Neural cell (in vitro differentiated cells): ENCODE measurements around the gene USP3. TPM values are rescaled to one million over a fixed set of nuclear protein-coding genes. Genes with fewer than 3 reads are reported as not detected.

Experiments used
- H2AFZ ChIP-seq: fragments of 200-600, 300-800 bp; sonication (generic), shearing (Covaris generic); 2 replicates; pipeline ENCODE4 v1.6.0; 2014; ENCODE audit warnings: low read depth, mild to moderate bottlenecking, antibody characterized with exemption, low read length, moderate library complexity
- H3F3A ChIP-seq: fragments of 200-600 bp; shearing (Covaris generic); 2 replicates; pipeline ENCODE4 v1.6.1; 2016; ENCODE audit warnings: mild to moderate bottlenecking, moderate library complexity, mixed read lengths, antibody characterized with exemption, low read length; ENCODE audit not compliant: insufficient read depth, poor library complexity, severe bottlenecking
- H3K27ac ChIP-seq: fragments of 200-600, 300-800 bp; sonication (generic), shearing (Covaris generic); 2 replicates; pipeline ENCODE4 v1.5.1; 2014; ENCODE audit warnings: mild to moderate bottlenecking, low read length, moderate library complexity
- H3K27me3 ChIP-seq: fragments of 300-800, 200-600 bp; sonication (generic), shearing (Covaris generic); 2 replicates; pipeline ENCODE4 v1.6.0; 2014; ENCODE audit warnings: mild to moderate bottlenecking, low read depth, low read length, moderate library complexity; ENCODE audit not compliant: insufficient read depth
- H3K36me3 ChIP-seq: fragments of 300-800, 200-600 bp; sonication (generic), shearing (Covaris generic); 2 replicates; pipeline ENCODE4 v1.5.1; 2014; ENCODE audit warnings: mild to moderate bottlenecking, antibody characterized with exemption, low read length, moderate library complexity; ENCODE audit not compliant: insufficient read depth
- H3K4me2 ChIP-seq: fragments of 300-800, 200-600 bp; sonication (generic), shearing (Covaris generic); 2 replicates; pipeline ENCODE4 v1.6.0; 2014; ENCODE audit warnings: mild to moderate bottlenecking, low read length
- H3K4me3 ChIP-seq: fragments of 300-800, 200-600 bp; sonication (generic), shearing (Covaris generic); 2 replicates; pipeline ENCODE4 v1.5.1; 2014; ENCODE audit warnings: mild to moderate bottlenecking, low read length, moderate library complexity
- H3K79me2 ChIP-seq: fragments of 200-600 bp; shearing (Covaris generic); replicated peaks from 2 replicates; pipeline ENCODE4 v1.6.0; 2014; ENCODE audit warnings: mild to moderate bottlenecking, low read length, moderate library complexity; ENCODE audit not compliant: insufficient read depth
- H3K9ac ChIP-seq: fragments of 300-800, 200-600 bp; sonication (generic), shearing (Covaris generic); 2 replicates; pipeline ENCODE4 v1.6.1; 2016; ENCODE audit warnings: mild to moderate bottlenecking, low read length, mixed read lengths
- H3K9me2 ChIP-seq: fragments of 200-600 bp; shearing (Covaris generic); 2 replicates; pipeline ENCODE4 v1.6.1; 2016; ENCODE audit warnings: mild to moderate bottlenecking, low read length, mixed read lengths; ENCODE audit not compliant: insufficient read depth
- H3K9me3 ChIP-seq: fragments of 200-600, 300-800 bp; sonication (generic), shearing (Covaris generic); 2 replicates; pipeline ENCODE4 v1.6.1; 2016; ENCODE audit warnings: mild to moderate bottlenecking, mixed run types, low read length, moderate library complexity, mixed read lengths
- H4K20me1 ChIP-seq: fragments of 200-600 bp; shearing (Covaris generic); 2 replicates; pipeline ENCODE4 v1.6.1; 2016; ENCODE audit warnings: mild to moderate bottlenecking, mixed run types; ENCODE audit not compliant: insufficient read depth
- EP300 ChIP-seq: fragments of 450-650 bp; conservative IDR thresholded peaks from 2 replicates; pipeline ENCODE4 v1.6.1; 2014; ENCODE audit warnings: antibody characterized with exemption, mild to moderate bottlenecking, moderate library complexity; ENCODE audit not compliant: poor library complexity, severe bottlenecking
- EZH2 ChIP-seq: fragments of 200-600, 300-800 bp; shearing (Covaris generic), sonication (generic); IDR thresholded peaks from 2 replicates; pipeline ENCODE4 v1.6.1; 2014; ENCODE audit warnings: antibody characterized with exemption, low read length, borderline replicate concordance, mild to moderate bottlenecking; ENCODE audit not compliant: insufficient read depth, poor library complexity, severe bottlenecking
- MXI1 ChIP-seq: fragments of 450-650 bp; conservative IDR thresholded peaks from 2 replicates; pipeline ENCODE4 v1.6.1; 2014; ENCODE audit warnings: antibody characterized with exemption, mild to moderate bottlenecking; ENCODE audit not compliant: poor library complexity, severe bottlenecking
- POLR2AphosphoS5 ChIP-seq: IDR thresholded peaks from 2 replicates; pipeline ENCODE4 v1.6.1; 2012
- RAD21 ChIP-seq: fragments of 450-650 bp; conservative IDR thresholded peaks from 2 replicates; pipeline ENCODE4 v1.6.1; 2014; ENCODE audit warnings: antibody characterized with exemption, mild to moderate bottlenecking, moderate library complexity
- REST ChIP-seq: IDR thresholded peaks from 2 replicates; pipeline ENCODE4 v1.6.1; 2012; ENCODE audit warnings: borderline replicate concordance
- SMC3 ChIP-seq: fragments of 450-650 bp; conservative IDR thresholded peaks from 2 replicates; pipeline ENCODE4 v1.6.1; 2014; ENCODE audit warnings: antibody characterized with exemption, mild to moderate bottlenecking, moderate library complexity; ENCODE audit not compliant: poor library complexity
- polyA plus RNA-seq: library from polyadenylated mRNA; depleted of rRNA; stranded (reverse); fragments of >200 nt; gene quantifications from 2 replicates; pipeline ENCODE4 v1.2.3, GENCODE V29; 2014

Gene USP3
- polyA plus RNA-seq, 1 donor from 2014 or later = 68.0 TPM

GRCh38 chr15:63539521-63539920 is 35.1 kb downstream of the USP3 start:
- H3K9me2 ChIP-seq = no peaks in the 10 kb centered on the region
- no peak overlapping the region for H3K4me2 ChIP-seq
- H2AFZ ChIP-seq = no peak overlapping the region
- no peaks in the 10 kb centered on the region for H4K20me1 ChIP-seq
- TF ChIP-seq EZH2 = no peak
- no peak for TF ChIP-seq POLR2AphosphoS5
- TF ChIP-seq RAD21 = no peak
- TF ChIP-seq MXI1 = no peak
- no peak for TF ChIP-seq REST
- TF ChIP-seq SMC3 = no peak
- peaks cover 4% of the 10 kb centered on the region for H3K36me3 ChIP-seq
- no peak overlapping the region for H3K27ac ChIP-seq
- H3F3A ChIP-seq = no peaks in the 10 kb centered on the region
- no peaks in the 10 kb centered on the region for H3K9me3 ChIP-seq
- H3K4me3 ChIP-seq = no peak overlapping the region
- no peak overlapping the region for H3K9ac ChIP-seq
- peaks cover 12% of the 10 kb centered on the region for H3K79me2 ChIP-seq
- no peaks in the 10 kb centered on the region for H3K27me3 ChIP-seq

- H3F3A ChIP-seq = no peaks in the 10 kb centered on the region
These were observed 35.6 kb downstream of the USP3 start for GRCh38 chr15:63539998-63540397.

DNA sequence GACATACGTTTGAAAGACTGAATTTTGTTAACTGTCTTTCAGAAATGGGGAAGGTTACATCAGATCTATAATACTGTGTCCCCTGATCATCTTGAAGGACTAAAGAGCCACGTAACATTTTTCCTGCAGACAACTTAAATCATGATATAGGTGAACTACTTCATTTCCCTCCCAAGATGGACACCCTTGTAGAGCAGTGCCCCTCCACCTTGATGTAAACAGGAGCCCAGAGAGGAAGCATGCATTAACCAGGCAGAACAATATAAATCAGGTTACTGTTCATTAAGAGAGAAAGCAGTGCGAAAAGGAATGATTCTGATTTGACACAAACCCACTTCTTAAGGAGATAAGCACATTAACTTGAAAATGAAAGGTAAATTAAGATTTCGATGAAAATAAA is 36.1 kb downstream of the USP3 start:
- Histone ChIP-seq H3K9me3 (no peaks in the 10 kb centered on the region), H3K9me2 (no peaks in the 10 kb centered on the region), H3F3A (no peaks in the 10 kb centered on the region), H2AFZ (no peak overlapping the region), H3K9ac (no peak overlapping the region), H3K27ac (no peak overlapping the region), H3K4me2 (no peak overlapping the region), H3K27me3 (no peaks in the 10 kb centered on the region), H3K79me2 (peaks cover 12% of the 10 kb centered on the region), H3K36me3 (peaks cover 4% of the 10 kb centered on the region), H4K20me1 (no peaks in the 10 kb centered on the region), H3K4me3 (no peak overlapping the region)
- TF ChIP-seq SMC3 (no peak), EP300 (no peak), POLR2AphosphoS5 (no peak), REST (no peak)

More at GRCh38 chr15:63539998-63540397, 35.6 kb downstream of the USP3 start:
- Histone ChIP-seq H3K27me3 (no peaks in the 10 kb centered on the region), H3K9me3 (no peaks in the 10 kb centered on the region), H3K9me2 (no peaks in the 10 kb centered on the region), H3K9ac (no peak overlapping the region), H4K20me1 (no peaks in the 10 kb centered on the region), H3K27ac (no peak overlapping the region), H3K79me2 (peaks cover 12% of the 10 kb centered on the region), H2AFZ (no peak overlapping the region), H3K4me3 (no peak overlapping the region), H3K36me3 (peaks cover 4% of the 10 kb centered on the region), H3K4me2 (no peak overlapping the region)
- TF ChIP-seq SMC3 = no peak
